Hypothalamus (tissue), 51 donors: Measurements from ENCODE around the gene C1D.

ENCODE experiments used
- DNase-seq, 51 donors: peaks; one replicate each; lab custom pipeline; 2025; lab: John Stamatoyannopoulos, UW

The C1D gene

DNA sequence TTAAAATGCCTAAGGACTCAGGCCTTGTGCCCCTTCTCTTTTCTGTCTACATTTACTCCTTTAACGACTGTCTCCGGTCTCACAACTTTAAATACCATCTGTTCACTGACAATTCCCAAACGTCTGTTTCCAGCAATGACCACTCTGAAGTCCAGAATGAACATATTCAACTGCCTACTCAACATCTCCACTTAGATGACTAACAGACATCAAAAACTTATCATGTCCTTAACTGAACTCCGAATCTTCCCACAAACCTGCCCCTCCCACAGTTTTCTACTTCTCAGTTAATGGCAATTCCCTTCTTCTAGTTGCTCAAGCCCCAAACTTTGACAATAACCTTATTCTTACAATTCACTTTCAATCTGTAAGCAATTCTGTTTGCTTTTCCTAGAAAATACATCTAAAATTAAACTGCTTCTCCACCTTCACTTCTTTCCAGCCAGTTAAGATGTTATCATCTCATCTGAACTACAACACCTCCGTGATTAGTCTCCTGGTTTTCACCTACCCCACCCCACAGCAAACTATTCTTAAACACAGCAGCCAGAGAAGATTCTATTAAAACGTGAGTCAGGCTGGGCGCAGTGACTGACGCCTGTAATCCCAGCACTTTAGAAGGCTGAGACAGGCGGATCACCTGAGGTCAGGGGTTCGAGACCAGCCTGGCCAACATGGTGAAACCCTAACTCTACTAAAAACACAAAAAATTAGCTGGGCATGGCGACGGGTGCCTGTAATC lies 2.8 kb downstream of the C1D start:
- DNase-seq, result no peak

DNA sequence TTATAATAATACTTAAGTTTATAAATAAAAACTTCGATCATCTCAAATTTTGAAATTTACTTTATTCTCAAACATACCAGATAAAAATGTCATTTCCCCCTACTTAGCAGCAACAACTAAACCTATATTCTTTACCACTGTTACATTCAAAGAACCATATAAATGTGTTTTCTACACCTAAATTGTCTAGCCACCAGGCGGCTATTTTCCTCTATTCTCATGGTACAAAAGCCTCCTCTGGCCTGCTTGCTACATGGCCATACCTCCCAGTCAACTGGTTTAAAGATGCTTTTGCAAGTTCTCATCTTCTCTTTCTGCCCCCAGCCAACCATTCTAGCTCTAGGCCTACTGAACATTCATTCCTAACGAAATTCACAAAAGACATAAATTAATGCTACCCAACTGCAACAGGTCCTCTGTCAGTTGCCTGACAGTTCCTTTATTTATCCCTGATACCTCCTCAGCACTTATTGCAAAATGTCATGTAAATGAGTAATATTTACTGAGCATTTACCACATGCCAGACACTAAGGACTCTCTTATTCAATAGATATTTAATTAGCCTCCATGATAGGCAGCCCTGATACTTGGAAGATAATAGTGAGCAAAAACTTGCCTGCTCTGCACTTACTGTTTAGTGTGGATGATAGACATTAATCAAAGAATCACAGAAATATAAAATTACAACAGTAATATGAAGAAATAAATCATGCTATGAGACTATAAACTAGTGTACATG lies 5.0 kb downstream of the C1D start:
- no peak for DNase-seq

DNA sequence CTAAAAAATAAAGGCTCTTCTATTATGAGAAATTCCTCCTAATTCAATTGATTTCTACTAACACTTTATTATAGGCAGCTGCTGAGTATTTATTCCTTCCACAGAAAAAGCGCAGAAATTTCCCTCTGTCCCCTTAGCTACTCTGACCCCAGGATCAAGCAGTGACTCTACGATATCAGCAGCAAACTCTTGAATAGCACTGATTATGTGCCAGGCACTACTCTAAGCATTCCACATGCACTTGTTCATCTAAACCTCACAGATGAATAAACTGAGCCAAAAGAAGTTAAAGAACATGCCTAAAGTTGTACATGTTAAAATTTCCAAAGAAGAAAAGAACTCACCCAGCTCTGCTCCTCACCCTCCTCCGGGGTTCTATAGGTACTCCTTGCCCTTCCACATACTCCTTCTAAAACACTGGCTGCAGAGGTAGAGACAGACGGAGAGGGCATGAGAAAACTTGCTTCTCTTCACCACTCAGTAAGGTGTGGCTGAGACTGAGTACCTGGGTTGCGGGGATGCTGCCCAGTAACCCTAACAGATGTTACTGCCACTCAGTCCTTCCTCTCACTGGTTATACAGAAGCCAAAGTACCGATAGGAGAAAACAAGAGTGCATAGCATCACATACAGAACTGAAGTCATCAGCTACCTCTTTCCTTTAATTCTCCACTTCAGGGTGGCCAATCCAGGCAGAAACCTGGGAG lies 9.9 kb downstream of the C1D start:
- no peak for DNase-seq

- no peak for DNase-seq
These were observed 12.5 kb downstream of the C1D start for GRCh38 chr2:68050353-68050752.

GRCh38 chr2:68046642-68047240 lies 16.1 kb downstream of the C1D start:
- no peak for DNase-seq

GRCh38 chr2:68046224-68046623 lies 16.6 kb downstream of the C1D start:
- DNase-seq, result no peak

DNA sequence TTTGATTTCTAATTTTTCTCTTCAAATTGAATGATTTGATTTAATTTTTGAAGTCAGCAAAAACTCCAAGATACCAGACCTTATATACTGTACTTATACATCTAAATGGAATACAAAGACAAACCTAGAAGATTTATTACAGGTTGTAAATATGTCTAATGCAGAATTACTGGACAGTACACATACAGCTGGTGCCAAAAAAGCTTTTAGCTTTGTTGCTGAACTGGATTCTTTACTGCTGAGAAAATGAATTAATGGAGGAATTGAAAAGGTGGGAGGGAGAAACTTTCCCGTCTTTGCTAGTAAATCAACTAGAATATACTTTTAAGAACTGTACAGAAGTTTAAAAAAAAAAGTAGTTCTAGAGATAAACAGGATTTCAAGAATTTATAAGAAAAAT lies 17.5 kb downstream of the C1D start:
- no peak for DNase-seq

GRCh38 chr2:68044099-68044498 lies 18.7 kb downstream of the C1D start:
- no peak for DNase-seq

GRCh38 chr2:68043695-68044094 lies 19.1 kb downstream of the C1D start:
- DNase-seq, result no peak

DNA sequence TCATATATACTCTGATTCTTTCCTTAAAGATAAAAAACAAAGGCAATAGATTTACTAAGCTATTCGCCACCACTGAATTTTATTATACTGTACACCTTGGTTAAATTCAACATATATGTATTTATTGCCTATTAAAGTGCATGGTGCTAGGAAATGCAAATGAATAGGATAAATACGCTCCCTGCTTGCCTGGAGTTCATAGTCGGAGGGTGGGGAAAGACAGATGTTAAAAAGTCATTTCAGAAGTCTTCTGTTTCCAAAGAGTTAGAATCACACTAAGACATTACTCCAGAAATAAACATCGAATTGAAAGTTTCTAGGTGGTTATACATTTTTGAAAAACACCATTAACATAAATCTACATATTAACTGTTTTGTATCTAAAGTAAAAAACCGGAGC lies 19.8 kb downstream of the C1D start:
- DNase-seq, result no peak

GRCh38 chr2:68041704-68042245 lies 21.0 kb downstream of the C1D start:
- DNase-seq, result no peak

- no peak for DNase-seq
These were observed 22.7 kb downstream of the C1D start for GRCh38 chr2:68040078-68040477.

GRCh38 chr2:68039317-68039716 lies 23.5 kb downstream of the C1D start:
- DNase-seq, result no peak

GRCh38 chr2:68032702-68033101 lies 30.1 kb downstream of the C1D start:
- no peak for DNase-seq

DNA sequence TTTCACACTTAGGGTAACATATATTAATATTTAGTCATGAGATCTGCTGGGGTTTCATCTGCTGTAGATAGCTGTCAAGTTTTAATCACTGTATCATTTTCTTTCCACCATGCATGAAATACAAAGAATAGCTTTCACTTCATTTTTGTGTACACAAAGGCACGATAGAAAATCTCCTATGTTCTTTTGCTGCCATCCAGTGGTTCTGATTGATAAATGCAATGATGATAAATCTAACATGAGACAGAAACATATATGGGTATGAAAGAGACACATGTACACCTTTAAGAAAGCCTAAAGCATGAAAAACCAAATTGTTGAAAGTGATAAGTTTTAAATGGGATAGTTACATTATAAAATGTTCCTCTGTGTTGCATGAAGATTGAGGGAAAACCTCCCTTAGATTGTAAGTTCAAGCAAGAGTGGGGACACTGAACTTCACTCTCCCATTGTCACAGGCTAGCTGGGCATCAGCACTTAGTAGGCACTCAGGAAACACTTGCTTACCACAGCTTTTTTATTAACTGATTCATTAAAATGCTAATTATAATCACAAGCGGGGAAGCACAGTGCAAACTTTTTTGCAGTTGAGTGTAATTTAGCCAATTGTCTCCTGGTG lies 31.2 kb downstream of the C1D start:
- DNase-seq, result peak in 2 of 51 donors; percentile 2 to 57

DNA sequence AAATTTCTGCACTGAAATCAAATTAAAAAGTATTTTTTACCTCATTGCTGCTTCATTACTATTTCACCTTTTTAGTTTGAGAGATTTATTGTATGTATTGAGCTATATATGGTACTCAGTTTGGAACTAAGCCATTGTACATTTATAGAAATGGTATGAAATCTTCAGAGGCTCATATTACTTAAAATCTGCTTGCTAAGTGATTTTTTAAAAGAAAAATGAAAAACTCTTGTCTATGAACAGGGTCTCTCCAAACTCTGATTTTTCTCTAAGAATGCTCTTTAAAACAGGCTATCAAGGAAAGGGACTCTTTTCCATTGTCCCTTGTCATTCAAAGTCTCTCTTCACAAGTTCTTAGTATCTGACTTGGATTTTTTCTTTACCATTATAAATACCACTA lies 31.8 kb downstream of the C1D start:
- DNase-seq, result no peak

GRCh38 chr2:68030529-68030928 lies 32.3 kb downstream of the C1D start:
- no peak for DNase-seq

GRCh38 chr2:68027959-68028358 lies 34.8 kb downstream of the C1D start:
- DNase-seq, result no peak

GRCh38 chr2:68024450-68024849 lies 38.4 kb downstream of the C1D start:
- DNase-seq, result no peak

GRCh38 chr2:68023904-68024303 lies 38.9 kb downstream of the C1D start:
- no peak for DNase-seq

- DNase-seq, result no peak
These were observed 44.1 kb downstream of the C1D start for GRCh38 chr2:68018727-68019126.
